Activated naive CD4-positive, alpha-beta T cell treated with anti-CD3 and anti-CD28 coated beads, Interleukin-2, amount 50 U/mL, for 72 hours (primary cell): Measurements from ENCODE around the gene SPIB. TPM values are rescaled to one million over a fixed set of nuclear protein-coding genes. Genes with fewer than 3 reads are reported as not detected.

ENCODE experiments used
- ATAC-seq, 2 donors: fragments of 150-1000 bp; cut with Tn5 transposase; 2 replicates each; pipeline ENCODE4 v1.10.0; 2021; ENCODE audit warnings: mild to moderate bottlenecking in 2 of 2, moderate library complexity in 2 of 2
- DNase-seq, 2 donors: peaks; one replicate each; pipeline ENCODE4 v3.0.0; 2021 to 2022; ENCODE audit warnings: low spot score in 2 of 2
- H3K27ac Mint-ChIP-seq, 2 donors: one replicate each; pipeline ENCODE4 v1.8.0; 2022; ENCODE audit warnings: mild to moderate bottlenecking in 2 of 2, mixed read lengths in 2 of 2
- H3K36me3 Mint-ChIP-seq, 2 donors: one replicate each; pipeline ENCODE4 v1.8.0; 2022; ENCODE audit warnings: mixed read lengths in 2 of 2
- H3K9me3 Mint-ChIP-seq, 2 donors: one replicate each; pipeline ENCODE4 v1.8.0; 2022; ENCODE audit warnings: mixed read lengths in 2 of 2
- total RNA-seq, 2 donors: library from RNA; stranded (reverse); gene quantifications; one replicate each; pipeline ENCODE4 v1.2.3, GENCODE V29; 2022

The SPIB gene
- total RNA-seq, 2 donors from 2014 or later, result 1.1 to 1.2 TPM

DNA sequence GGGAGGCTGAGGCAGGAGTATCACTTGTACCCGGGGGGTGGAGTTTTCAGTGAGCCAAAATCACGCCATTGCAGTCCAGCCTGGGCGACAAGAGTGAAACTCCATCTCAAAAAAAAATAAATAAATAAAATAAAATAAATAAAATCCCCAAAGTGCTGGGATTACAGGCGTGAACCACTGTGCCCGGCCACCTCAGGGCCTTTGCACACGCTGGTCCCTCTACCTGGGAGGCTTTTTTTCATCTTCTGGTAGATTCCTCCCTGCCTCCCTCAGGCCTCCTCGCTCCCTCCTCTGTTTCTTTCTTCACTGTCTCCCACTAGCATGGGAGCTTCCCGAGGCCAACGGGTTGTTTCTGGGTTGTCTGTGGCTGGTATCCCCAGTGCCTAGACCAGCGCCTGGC, 29.0 kb downstream of the SPIB start:
- Mint-ChIP-seq H3K9me3 (peaks cover 0 to 4% of the 10 kb centered on the region in 2 donors), H3K27ac (no peak overlapping the region), H3K36me3 (no peaks in the 10 kb centered on the region)
- no peak for DNase-seq
- no peak for ATAC-seq

DNA sequence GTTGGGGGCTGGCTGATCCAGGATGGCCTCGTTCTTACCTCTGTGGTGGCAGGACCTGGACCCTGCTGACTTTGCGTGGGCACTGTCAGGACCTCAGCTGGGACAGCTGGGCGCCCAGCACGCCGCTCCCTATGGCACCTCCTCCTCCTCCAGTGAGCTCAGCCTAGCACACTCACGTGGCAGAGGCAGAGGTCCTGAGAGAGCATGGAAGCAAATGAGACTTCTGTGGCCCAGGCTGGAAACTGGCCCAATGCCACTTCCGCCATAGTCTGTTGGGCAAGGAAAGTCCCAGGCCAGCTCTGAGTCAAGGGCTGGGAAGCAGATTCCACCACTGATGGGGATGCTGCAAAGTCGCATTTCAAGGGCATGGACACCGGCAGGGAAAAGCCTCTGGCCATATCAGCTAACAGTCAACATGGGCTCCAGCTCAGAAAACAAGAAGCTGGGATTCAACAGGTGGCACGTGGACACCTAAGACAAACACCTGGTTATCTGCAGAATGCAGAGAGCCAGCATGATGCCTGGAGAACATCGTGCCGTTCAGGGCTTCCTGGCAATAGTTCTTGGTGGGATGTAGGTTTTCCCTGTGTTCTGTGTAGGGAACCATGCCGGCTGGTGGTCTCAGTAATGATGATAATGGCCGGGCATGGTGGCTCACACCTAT, 30.6 kb downstream of the SPIB start:
- Mint-ChIP-seq H3K9me3 (peaks cover 0 to 4% of the 10 kb centered on the region in 2 donors), H3K27ac (no peak overlapping the region), H3K36me3 (no peaks in the 10 kb centered on the region)
- no peak for DNase-seq
- ATAC-seq, result no peak

DNA sequence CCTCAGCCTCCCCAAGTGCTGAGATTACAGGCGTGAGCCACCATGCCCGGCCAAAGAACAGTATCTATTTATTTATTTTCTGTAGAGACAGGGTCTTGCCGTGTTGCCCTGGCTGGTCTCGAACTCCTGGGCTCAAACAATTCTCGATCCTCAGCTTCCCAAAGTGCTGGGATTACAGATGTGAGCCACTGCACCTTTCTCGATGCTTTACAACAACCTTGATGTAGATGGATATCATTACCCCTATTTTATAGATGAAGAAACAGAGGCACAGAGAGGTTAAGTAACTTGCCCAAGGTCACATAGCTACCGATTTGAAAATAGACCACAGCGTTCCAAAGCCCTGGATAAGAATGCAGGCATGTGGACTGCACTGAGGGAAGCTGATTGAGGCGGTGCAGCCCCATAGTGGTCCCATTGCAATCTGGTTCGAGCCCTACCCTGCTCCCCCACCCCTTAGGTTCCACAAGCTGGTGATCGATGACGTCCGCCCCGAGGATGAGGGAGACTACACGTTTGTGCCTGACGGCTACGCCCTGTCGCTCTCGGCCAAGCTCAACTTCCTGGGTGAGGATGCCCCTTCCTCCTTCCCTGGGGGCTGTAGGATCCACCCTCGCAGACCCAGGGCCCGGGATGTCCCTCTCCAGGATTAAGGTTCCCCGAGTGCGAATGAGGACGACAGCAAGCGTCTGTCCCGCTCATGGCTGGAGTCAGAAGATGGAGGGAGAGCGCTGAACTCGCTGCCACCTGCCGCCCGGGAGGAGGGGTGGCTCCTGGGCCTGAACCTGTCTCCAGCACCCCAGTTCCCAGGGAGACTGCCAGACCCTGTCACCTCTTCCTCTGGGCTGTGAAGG, 31.9 kb downstream of the SPIB start:
- no peak for ATAC-seq
- no peak for DNase-seq
- Mint-ChIP-seq H3K9me3 (peaks cover 0 to 4% of the 10 kb centered on the region in 2 donors), H3K27ac (no peak overlapping the region), H3K36me3 (no peaks in the 10 kb centered on the region)

DNA sequence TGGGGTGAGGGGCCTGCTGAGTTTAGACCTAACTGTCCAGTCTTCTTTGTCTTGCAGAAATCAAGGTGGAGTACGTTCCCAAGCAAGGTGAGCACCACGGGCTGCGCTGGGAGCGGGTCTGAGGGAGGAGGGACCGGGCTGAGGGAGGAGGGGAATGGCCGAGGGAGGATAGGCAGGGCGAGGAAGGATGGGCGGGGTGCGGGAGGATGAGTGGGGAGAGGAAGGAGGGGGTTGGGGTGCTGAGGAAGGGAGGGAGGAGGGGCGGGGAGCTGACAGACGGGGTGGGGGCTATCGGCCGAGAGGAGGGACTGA, 32.4 kb downstream of the SPIB start:
- H3K9me3 Mint-ChIP-seq, result peaks cover 0 to 4% of the 10 kb centered on the region in 2 donors
- DNase-seq (no peak), ATAC-seq (no peak)
- H3K27ac Mint-ChIP-seq, result no peak overlapping the region
- no peaks in the 10 kb centered on the region for H3K36me3 Mint-ChIP-seq

DNA sequence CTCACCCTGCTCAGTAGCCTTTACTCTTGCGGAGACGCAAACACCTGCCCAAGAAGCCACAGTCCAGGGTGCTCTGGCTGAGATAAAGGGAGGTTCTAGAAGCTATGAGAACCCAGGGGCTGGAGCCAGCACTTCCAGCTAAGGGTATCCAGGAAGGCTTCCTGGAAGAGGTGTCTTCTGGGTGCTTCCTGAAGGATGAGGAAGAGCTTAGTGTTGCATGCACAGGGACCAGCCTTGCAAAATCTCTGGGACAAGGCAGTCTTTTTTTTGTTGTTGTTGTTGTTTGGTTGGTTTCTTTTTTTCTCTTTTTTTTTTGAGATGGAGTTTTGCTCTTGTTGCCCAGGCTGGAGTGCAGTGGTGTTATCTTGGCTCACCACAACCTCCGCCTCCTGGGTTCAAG, 34.5 kb downstream of the SPIB start:
- H3K27ac Mint-ChIP-seq, result no peak overlapping the region
- no peaks in the 10 kb centered on the region for H3K9me3 Mint-ChIP-seq
- DNase-seq (no peak), ATAC-seq (no peak)
- no peaks in the 10 kb centered on the region for H3K36me3 Mint-ChIP-seq

DNA sequence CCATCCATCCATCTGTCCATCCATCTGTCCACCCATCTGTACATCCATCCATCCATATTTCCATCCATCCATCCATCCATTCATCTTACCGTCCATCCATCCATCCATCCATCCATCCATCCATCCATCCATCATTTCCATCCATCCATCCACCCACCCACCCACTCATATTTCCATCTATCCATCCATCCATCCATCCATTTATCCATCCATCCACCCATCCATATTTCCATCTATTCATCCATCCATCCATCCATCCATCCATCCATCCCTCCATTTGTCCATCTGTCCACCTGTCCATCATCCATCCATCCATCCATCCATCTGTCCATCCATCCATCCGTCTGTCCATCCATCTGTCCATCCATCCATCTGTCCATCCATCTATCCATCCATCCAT, 37.3 kb downstream of the SPIB start:
- DNase-seq, result no peak
- Mint-ChIP-seq H3K9me3 (no peaks in the 10 kb centered on the region), H3K27ac (no peak overlapping the region), H3K36me3 (no peaks in the 10 kb centered on the region)
- ATAC-seq, result no peak

DNA sequence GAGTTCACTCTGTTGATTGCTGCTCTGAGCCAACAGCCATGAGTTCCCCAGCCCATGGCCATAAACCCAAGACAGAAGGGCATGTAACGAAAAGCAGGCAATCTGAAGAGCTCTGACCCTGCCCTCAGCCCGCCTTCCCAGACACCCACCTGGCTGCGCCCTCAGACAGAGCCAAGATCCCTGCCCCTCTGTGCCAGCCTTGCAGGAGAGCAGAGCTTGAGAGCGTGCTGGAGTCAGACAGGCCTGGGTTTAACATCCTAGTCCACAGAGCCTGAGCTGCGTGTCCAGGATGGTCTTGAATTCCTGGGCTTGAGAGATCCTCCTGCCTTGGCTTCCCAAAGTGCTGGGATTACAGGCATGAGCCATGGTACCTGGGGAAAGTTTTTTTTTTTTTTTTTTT, 38.6 kb downstream of the SPIB start:
- Mint-ChIP-seq H3K27ac (no peak overlapping the region), H3K9me3 (no peaks in the 10 kb centered on the region), H3K36me3 (no peaks in the 10 kb centered on the region)
- DNase-seq (no peak), ATAC-seq (no peak)

DNA sequence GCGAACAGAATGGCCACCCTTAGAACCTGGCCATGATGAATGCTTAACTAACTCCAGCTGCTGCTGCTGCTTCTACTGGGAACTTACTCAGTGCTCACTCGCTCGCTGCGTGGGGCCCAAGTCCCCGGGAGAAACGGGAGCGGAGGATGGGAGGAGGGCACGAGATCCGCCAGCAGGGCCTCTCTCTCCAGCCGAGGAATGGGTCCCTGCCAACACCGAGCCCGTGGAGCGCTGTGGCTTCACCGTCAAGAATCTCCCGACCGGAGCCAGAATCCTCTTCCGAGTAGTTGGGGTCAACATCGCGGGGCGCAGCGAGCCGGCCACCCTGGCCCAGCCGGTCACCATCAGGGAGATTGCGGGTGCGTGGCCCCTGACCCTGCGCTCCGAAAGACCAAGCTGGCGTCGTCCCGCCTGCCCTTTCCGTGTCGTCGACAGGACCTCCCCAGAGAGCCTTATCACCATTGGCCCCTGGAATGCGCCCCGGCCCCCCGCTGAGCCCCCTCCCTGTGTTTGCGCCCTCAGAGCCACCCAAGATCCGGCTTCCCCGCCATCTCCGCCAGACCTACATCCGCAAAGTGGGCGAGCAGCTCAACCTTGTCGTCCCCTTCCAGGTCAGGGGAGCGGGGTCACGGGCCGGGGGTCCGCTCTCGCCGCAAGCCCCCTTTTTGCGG, 39.8 kb downstream of the SPIB start:
- H3K9me3 Mint-ChIP-seq, result no peaks in the 10 kb centered on the region
- DNase-seq, result no peak
- H3K27ac Mint-ChIP-seq, result no peak overlapping the region
- H3K36me3 Mint-ChIP-seq, result no peaks in the 10 kb centered on the region
- ATAC-seq, result no peak

DNA sequence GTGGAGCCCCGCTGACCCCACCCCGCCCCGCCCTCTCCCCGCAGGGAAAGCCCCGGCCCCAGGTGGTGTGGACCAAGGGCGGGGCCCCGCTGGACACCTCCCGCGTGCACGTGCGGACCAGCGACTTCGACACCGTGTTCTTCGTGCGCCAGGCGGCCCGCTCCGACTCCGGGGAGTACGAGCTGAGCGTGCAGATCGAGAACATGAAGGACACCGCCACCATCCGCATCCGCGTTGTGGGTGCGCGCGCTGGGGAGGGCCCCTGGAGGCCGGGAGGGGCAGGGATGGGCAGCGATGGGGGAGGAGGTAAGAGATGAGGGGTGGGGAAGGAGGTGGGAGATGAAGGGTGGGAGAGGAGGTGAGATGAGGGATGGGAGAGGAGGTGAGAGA, 40.3 kb downstream of the SPIB start:
- H3K9me3 Mint-ChIP-seq, result no peaks in the 10 kb centered on the region
- ATAC-seq (no peak), DNase-seq (no peak)
- no peaks in the 10 kb centered on the region for H3K36me3 Mint-ChIP-seq
- H3K27ac Mint-ChIP-seq, result no peak overlapping the region

DNA sequence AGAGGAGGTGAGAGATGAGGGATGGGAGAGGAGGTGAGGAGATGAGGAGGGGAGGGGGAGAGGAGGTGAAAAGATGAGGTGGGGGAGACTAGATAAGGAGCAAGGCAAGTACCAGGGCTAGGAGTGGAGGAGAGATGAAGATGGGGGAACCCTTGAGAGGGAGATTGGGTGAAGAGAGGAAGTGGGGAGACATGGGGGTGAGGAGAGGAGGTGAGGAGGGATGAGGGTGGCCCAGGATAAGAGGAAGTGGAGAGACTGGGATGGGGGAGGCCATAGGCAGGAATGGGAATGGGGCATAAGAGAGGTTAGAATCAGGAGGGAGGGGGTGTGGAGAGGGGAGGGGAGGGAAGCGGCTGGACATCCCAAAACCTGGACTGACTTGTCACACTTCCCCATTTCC, 40.9 kb downstream of the SPIB start:
- Mint-ChIP-seq H3K36me3 (no peaks in the 10 kb centered on the region), H3K27ac (peak overlapping the region in 1 of 2 donors; percentile 56), H3K9me3 (no peaks in the 10 kb centered on the region)
- ATAC-seq, result no peak
- DNase-seq, result no peak

DNA sequence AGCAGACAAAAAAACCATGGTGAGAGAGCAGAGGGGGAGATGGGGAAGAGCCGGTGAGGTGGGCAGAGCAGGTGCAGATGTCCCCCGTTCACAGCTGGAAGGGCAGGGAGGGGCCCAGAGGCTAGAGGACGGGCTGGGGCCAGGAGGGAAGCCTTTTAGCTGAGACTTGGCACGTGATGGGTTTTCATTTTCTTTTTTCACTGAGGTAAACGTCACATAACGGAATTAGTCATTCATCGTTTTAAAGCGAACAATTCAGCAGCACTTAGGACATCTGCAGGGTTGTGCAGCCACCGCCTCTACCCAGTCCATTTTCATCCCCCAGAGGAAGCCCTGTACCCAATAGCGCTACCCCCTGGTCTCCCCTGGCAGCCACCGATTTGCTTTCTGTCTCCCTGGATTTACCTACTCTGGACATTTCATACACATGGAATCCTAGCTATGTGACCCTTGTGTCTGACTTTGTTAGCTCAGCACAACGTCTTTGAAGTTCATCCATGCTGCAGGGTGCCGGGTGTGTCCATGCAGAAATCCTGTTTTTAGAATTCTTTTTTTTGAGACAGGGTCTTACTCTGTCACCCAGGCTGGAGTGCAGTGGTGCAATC, 41.5 kb downstream of the SPIB start:
- Mint-ChIP-seq H3K36me3 (no peaks in the 10 kb centered on the region), H3K27ac (peak overlapping the region in 1 of 2 donors; percentile 56), H3K9me3 (no peaks in the 10 kb centered on the region)
- peak; percentile 67 to 71 for ATAC-seq
- no peak for DNase-seq

DNA sequence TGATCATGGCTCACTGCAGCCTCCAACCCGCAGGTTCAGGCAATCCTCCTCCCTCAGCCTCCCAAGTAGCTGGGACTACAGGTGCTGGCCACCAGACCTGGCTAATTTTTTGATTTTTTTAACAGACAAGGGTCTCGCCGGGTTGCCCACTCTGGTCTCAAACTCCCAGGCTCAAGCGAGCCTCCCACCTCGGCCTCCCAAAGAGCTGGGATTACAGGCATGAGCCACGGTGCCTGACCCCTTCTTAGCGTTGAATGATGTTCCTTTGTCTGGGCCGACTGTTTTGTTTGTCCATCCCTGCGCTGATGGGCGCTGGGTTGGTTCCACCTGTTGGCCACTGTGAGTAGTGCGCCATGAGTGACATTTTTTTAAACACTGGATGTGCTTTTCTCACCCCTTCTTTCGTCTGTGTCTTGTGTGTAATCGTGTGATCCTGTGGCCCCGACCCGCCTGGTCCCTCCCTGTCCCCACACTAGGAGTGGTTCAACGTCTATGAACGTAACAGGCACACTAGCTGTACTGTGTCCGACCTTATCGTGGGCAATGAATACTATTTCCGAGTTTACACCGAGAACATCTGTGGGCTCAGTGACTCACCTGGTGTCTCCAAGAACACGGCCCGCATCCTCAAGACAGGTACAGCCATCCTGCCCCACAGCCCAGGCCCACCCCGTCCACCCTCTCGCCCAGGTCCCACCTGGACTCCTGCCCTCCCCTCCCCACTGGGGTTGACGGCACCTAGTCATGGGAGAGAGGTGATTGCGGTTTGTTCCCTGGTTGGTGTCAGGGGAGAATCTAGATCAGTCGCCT, 42.5 kb downstream of the SPIB start:
- no peak overlapping the region for H3K27ac Mint-ChIP-seq
- no peaks in the 10 kb centered on the region for H3K36me3 Mint-ChIP-seq
- no peaks in the 10 kb centered on the region for H3K9me3 Mint-ChIP-seq
- DNase-seq, result peak in 1 of 2 donors; percentile 68
- peak; percentile 77 to 84 for ATAC-seq

DNA sequence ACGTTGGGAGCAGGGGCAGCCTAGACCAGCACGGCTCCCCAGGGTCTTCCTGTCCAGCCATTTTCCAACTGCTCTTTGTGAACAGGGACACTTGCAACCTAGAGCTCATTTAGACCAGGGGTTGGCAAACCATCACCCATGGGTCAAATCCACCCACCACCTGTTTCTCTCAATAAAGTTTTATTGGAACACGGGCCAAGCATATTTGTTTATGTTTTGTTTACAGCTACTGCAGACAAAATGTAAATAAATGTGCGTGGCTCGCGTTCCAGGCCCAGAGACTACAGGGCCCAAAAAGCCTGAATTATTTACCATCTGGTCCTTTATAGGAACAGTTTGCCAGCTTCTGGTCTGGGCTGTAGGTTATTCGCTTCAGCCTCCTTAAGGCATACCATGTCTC, 44.2 kb downstream of the SPIB start:
- no peak for DNase-seq
- Mint-ChIP-seq H3K36me3 (no peaks in the 10 kb centered on the region), H3K9me3 (no peaks in the 10 kb centered on the region), H3K27ac (peak overlapping the region in 1 of 2 donors; percentile 12)
- no peak for ATAC-seq

DNA sequence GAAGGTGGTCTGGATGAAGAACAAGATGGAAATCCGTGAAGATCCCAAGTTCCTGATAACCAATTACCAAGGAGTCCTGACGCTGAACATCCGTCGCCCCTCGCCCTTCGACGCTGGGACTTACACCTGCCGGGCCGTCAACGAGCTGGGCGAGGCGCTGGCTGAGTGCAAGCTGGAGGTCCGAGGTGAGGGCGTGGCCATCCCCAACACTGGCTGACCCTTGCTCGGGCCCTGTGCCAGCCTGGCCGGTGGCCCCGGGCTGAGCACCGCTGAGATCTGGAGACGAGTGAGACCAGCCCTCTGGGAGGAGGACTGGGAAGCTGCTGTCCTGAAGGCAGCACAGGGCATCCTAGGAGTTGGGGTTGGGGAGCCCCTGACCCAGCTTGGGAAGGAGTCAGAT, 45.6 kb downstream of the SPIB start:
- Mint-ChIP-seq H3K9me3 (no peaks in the 10 kb centered on the region), H3K27ac (no peak overlapping the region), H3K36me3 (no peaks in the 10 kb centered on the region)
- no peak for DNase-seq
- ATAC-seq, result no peak

DNA sequence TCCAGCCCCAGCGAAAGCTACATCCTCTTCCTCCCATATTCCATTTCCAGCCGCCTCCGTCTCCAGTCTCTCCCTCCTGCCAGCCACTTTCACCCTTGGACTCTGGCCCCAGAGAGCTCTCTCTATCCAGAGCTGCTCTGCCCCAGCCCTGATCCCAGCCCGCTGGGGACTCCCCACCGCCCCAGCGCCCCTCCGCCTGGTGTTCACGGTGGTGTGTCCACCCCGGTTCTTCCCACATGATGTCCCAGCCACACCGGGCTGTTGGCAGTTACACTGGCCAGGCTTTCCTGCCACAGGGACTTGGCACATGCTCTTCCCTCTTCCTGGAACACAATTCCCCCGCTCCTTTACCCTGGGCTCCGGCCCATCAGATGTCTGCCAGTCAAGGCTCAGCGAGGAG, 46.3 kb downstream of the SPIB start:
- no peak for ATAC-seq
- no peaks in the 10 kb centered on the region for H3K9me3 Mint-ChIP-seq
- no peak overlapping the region for H3K27ac Mint-ChIP-seq
- no peaks in the 10 kb centered on the region for H3K36me3 Mint-ChIP-seq
- DNase-seq, result no peak

DNA sequence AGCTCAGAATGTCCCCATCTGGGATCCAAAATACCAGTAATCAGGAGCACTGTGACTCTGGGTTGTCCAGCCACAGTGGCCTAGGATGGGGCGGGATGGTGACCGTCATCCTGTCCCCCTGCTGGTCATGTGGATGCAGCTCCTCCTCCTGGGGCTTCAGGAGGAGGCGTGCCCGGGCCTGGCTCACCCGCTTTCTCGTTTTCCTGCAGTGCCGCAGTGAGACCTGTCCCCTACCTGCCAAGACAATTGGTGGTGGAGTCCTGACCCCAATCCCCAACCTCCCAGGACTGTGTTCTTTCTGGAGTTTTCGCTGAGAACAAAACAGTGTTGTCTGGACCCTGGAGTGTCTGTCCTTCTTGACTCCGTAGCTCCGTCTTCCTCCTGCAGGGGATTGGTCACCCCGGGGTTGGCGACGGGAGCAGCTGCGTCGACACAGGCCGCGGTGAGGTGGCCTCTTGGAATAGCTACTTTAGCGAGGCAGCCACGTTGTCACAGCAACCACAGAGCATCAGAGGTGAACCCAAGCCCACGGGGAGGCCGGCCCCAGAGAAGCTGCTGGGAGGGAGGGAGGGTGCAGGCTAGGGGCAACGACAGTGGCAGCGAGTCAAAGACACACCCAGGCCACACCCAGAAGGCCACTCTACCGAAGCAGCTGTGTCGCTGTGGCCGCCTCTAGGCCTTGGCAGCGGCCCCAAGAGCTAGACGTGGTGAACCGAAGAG, 47.4 kb downstream of the SPIB start:
- Mint-ChIP-seq H3K36me3 (no peaks in the 10 kb centered on the region), H3K27ac (no peak overlapping the region), H3K9me3 (no peaks in the 10 kb centered on the region)
- no peak for DNase-seq
- no peak for ATAC-seq
